Measurements from ENCODE around the gene CDC5L.

Gene CDC5L

DNA sequence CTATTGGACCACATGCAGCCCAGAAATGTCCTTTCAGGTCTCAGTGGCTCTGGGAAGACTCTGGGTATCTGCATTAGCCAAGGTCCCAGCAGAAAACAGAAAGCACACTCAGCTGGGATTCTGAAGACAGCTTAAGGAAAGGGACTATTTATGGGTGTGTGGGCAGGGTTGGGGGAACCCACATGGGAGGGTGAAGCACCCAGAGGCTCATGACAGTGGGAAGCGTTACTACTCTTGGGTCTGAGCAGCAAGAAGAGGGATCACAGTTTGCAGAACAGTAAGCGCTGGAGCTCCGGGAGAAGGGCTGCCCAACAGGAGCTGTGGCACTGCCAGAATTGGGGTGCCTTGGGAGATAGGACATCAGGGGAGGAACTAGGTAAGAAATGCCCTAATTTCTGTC is 12.4 kb upstream of the CDC5L start:
- no peak for DNase-seq

DNA sequence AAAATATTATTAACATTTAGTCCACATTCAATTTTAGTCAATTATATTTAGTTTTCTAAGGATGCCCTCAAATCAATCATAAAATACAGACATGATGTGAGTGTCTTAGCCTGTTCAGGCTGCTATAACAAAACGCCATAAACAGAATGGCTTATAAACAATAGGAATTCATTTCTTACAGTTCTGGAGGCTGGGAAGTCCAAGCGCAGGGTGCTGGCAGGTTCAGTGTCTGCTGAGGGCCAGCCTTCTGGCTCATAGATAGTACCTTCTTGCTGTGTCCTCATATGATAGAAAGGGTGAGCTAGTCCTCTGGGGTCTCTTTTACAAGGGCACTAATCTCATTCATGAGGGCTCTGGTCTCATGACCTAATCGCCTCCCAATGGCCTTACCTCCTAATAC is 10.0 kb upstream of the CDC5L start:
- no peak for DNase-seq

DNA sequence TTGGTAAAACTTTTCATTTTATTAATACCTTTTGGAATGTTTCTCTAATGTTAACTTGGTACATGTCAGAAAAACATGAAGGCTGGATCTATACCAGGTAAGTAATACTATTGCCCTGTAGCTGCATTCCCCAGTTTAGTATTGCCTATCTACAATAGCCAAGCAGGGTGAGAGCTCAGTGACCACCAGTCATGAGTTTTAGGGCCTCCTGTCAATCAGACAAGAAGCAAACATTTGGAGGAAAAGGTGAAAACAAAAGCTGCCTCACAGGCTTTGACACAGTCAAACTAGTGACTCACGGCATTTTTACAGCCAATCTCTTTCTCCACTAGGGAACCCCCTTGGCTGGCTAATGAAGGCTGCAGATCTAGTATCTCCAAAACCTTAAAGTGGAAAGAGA is 9.5 kb upstream of the CDC5L start:
- no peak for DNase-seq

DNA sequence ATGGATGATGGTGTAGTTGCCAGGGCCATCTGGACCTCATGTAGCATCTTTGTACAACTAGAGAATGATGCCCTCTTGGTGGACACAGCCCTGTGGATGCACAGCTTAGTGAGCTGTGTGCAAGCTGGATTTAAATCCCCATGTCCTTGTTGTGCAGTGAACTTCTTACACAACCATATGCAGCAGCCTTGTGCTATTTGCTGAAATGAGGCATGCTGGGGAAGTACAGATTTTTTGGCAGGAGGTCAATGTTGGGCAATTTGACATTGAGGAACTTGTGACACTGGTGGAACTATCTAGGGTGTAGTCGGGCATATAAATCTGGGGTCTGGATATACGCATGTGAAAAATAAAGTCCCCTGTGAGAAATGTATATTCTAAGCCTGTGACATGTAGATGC is 5.8 kb upstream of the CDC5L start:
- DNase-seq = no peak

GRCh38 chr6:44386364-44386928 is 1.1 kb upstream of the CDC5L start:
- DNase-seq = no peak

DNA sequence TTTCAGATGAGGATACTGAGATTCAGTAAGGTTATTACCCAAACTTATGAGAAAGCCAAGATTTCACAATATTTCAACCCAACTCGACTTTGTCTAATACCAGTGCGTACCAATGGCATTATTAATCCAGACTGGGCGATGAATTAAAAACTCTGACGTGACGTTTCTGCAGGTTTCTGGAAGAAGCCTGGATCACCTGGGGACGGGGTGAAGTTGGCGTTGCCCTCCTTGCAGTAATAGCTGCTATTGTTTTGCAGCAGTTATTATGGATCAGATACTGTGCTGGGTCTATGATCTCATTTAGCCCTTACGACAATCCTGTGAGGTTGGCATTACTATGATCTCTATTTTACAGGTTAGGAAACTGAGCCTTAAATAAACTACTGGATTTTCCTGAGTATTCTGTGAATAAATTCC is 569 bp upstream of the CDC5L start:
- DNase-seq = no peak

GRCh38 chr6:44388135-44388487 is 605 bp downstream of the CDC5L start:
- DNase-seq = no peak

- no peak for DNase-seq
These were observed 1.4 kb downstream of the CDC5L start for GRCh38 chr6:44388887-44389286.

- no peak for DNase-seq
These were observed 2.7 kb downstream of the CDC5L start for GRCh38 chr6:44390158-44390683.

GRCh38 chr6:44395501-44395900 is 8.0 kb downstream of the CDC5L start:
- no peak for DNase-seq

DNA sequence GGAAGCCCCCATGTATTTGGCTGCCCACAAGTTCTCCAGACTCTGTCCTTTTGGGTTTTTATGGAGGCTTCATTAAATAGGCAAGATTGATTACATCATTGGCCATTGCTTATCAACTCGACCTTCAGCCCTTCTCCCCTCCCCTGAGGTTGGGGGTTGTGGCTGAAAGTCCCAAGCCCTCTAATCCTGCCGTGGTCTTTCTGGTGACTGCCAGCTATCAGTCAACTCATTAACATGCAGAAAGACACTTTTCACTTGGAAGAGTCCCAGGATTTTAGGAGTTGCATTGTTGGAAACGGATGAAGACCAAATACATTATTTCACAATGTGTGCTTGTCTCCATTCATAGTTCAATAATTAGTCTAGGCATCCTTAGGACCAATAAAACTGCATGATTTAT is 9.5 kb downstream of the CDC5L start:
- DNase-seq = no peak

GRCh38 chr6:44397424-44398164 is 10.1 kb downstream of the CDC5L start:
- DNase-seq = no peak

DNA sequence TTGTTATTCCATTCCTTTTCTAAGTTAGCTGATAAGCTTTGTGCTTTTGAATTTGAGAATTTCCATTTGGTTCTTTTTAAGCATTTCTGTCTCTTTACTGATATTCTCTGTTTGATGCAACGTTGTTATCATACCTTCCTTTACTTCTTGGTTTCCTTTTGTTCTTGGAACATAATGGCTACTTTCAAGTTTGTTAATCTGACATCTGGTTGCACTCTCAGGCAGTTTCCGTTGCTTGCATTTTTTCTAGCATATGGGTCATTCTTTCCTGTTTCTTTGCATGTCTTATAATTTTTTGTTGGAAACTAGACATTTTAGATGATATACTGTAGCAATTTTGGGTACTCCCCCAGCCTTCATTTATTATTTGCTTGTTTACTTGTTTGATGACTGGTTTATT is 12.5 kb downstream of the CDC5L start:
- DNase-seq = no peak

DNA sequence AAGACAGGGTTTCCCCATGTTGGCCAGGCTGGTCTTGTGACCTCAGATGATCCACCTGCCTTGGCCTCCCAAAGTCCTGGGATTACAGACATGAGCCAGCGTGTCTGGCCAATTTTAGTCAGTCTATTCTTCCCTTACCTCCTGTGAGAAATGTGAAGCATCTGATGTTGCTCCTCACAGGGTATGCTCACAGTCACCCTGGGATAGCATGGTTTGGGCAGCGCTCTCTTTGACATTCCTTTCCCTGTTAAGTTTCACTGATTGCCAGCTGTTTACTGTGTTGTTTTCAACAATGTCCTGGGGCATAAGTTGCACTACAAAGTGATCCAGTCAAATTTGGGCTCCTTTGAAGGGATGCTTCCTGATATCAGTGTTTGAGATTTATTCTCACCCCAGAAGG is 13.1 kb downstream of the CDC5L start:
- DNase-seq = no peak

DNA sequence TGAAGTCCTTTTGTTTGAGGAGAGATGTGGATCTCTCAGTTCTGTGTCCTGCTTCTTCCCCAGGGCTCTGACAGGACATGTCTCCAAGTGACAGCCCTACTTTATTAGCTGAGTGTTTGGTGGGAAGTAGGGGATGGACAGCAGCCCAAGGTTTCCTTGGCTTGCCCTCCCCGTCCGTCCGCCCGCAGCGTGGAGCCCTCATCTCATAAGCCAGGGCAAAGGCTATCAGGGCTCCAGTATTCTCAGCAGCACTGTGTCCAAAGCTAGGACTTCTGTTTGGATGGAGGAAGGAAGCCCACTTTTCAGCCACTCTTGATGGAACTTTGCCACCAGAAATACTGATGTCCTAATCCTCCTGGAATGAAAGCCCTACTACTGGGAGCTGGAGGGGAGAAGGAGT is 13.6 kb downstream of the CDC5L start:
- no peak for DNase-seq

- no peak for DNase-seq
These were observed 16.7 kb downstream of the CDC5L start for GRCh38 chr6:44404022-44404714.

DNA sequence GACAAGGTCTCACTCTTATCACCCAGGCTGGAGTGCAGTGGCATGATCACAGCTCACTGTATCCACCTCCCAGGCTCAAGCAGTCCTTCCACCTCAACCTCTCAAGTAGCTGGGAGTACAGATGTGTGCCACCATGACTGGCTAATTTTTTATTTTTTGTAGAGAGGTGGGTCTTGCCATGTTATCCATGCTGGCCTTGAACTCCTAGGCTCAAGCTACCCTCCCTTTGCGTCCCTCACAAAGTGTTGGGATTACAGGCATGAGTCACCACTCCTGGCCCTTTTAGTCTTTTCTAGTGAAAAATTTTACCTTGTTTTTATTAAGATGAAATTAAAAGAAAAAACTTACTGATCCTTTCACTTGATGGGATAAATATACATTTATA is 17.2 kb downstream of the CDC5L start:
- no peak for DNase-seq

GRCh38 chr6:44407951-44408670 is 20.6 kb downstream of the CDC5L start:
- no peak for DNase-seq

- no peak for DNase-seq
These were observed 21.8 kb downstream of the CDC5L start for GRCh38 chr6:44409207-44409794.

DNA sequence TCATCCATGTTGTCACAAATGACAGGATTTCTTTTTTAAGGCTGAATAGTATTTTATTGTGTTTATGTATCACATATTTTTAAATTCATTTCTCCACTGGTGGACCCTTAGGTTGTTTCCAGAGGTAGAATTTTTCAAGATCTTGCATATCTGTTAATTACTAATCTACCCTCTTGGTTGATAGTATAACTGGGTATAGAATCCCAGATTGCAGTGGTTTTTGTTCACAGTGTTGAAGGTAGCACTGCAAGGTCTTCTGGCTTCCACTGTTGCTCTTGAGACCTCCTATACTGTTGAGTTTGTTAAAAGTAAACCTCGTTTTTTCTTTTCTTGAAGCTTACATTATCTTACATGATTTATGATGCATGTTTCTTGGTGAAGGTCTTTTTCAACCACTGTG is 22.9 kb downstream of the CDC5L start:
- DNase-seq = no peak

DNA sequence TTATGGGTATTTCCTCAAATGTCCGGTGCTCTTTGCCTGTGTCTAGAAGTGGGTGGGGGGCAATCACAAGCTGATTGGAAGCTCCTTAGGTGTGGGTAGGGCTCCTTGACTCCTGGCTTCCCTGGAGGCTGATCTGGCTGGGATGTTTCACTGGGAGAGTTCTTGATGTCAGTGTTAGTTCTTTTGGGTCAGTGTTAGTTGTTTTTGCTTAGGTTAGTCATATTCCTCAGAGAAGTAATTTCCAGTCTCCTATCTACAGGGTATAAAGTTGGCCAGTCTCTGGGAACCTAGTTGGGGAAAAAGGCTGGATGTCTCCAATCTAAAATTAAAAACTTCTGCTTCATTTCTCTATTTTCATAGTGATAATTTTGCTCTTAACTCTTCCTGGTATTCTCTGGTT is 23.6 kb downstream of the CDC5L start:
- DNase-seq = no peak

GRCh38 chr6:44415449-44415848 is 27.9 kb downstream of the CDC5L start:
- no peak for DNase-seq

GRCh38 chr6:44415873-44416502 is 28.5 kb downstream of the CDC5L start:
- DNase-seq = no peak
